K562 (cell line): ENCODE data around the gene NT5DC1. TPM values are rescaled to one million over a fixed set of nuclear protein-coding genes. Genes with fewer than 3 reads are reported as not detected.

Source experiments
- ATAC-seq: fragments of 200-7000 bp; cut with Tn5 transposase; 3 replicates; pipeline ENCODE4 v1.9.1; 2020; ENCODE audit warnings: moderate library complexity
- BruUV-seq: library from RNA; stranded (reverse); fragments of 400-500 nt; replicated peaks from 2 replicates; lab custom pipeline; 2021; lab: Mats Ljungman, UMichigan
- CTCF ChIA-PET: fragments of 300-600 bp; formaldehyde crosslinking; extraction: SDS; loops from one replicate; lab custom pipeline; 2021; ENCODE audit warnings: low intra/inter-chr PET ratio; lab: Yijun Ruan, JAX
- POLR2A ChIA-PET: fragments of 300-600, 350-650 bp; sonication (Branson Sonifier 250); formaldehyde crosslinking; extraction: SDS; loops from one replicate; lab custom pipeline; 2021; ENCODE audit warnings: antibody characterized with exemption, inconsistent platforms; lab: Yijun Ruan, JAX
- DNase-seq, 4 experiments: peaks; one replicate each; pipeline versions ENCODE4 v3.0.0 to v3.0.0-alpha.2; 2011 to 2018; ENCODE audit warnings: low spot score in 3 of 4, mixed read lengths in 3 of 4; ENCODE audit errors: extremely low read depth in 1 of 4
- FAIRE-seq: peaks from 2 replicates; lab custom pipeline; 2011; peaks lifted over from hg19 to GRCh38; lab: Jason Lieb, UNC
- H2AFZ ChIP-seq: 2 replicates; pipeline ENCODE4 v1.6.0; 2011; ENCODE audit warnings: low read depth, low read length, control low read depth, inconsistent platforms
- H3K27ac ChIP-seq: fragments of 200-600 bp; 3 replicates; pipeline ENCODE4 v1.8.0; 2011; ENCODE audit warnings: low read depth, mild to moderate bottlenecking, control low read depth, inconsistent platforms, low read length, moderate library complexity, mixed read lengths; ENCODE audit errors: extremely low read depth
- H3K27me3 ChIP-seq, 2 experiments: fragments of 300-600 bp in 1 of 2; 2 replicates in 1 of 2; 3 replicates in 1 of 2; pipeline versions ENCODE4 v1.6.0 to v1.8.0; 2011; ENCODE audit warnings: inconsistent platforms in 2 of 2, low read length in 2 of 2, mild to moderate bottlenecking in 1 of 2, mixed read lengths in 1 of 2, moderate library complexity in 1 of 2; ENCODE audit not compliant: control insufficient read depth in 2 of 2, insufficient read depth in 2 of 2
- H3K36me3 ChIP-seq: fragments of 300-600 bp; 3 replicates; pipeline ENCODE4 v1.8.0; 2011; ENCODE audit warnings: mild to moderate bottlenecking, low read length, inconsistent platforms; ENCODE audit not compliant: control insufficient read depth, insufficient read depth
- H3K4me1 ChIP-seq, 2 experiments: fragments of 200-600 bp in 1 of 2; replicated peaks in 1 of 2; 2 replicates in 1 of 2; 3 replicates in 1 of 2; pipeline versions ENCODE4 v1.5.1 to v1.8.0; 2011; ENCODE audit warnings: inconsistent platforms in 2 of 2, low read length in 2 of 2, mild to moderate bottlenecking in 1 of 2, mixed read lengths in 1 of 2, moderate library complexity in 1 of 2; ENCODE audit not compliant: control insufficient read depth in 2 of 2, insufficient read depth in 2 of 2
- H3K4me2 ChIP-seq: 2 replicates; pipeline ENCODE4 v1.6.1; 2011; ENCODE audit warnings: low read length, control low read depth, inconsistent platforms, mixed read lengths; ENCODE audit not compliant: insufficient read depth
- H3K4me3 ChIP-seq: fragments of 200-600 bp; sonication (generic), shearing (Covaris generic); 2 replicates; pipeline ENCODE4 v1.5.1; 2016; ENCODE audit warnings: control low read depth, inconsistent platforms
- H3K79me2 ChIP-seq: fragments of 200-600 bp; 3 replicates; pipeline ENCODE4 v1.8.0; 2011; ENCODE audit warnings: low read length, inconsistent platforms; ENCODE audit not compliant: control insufficient read depth, insufficient read depth
- H3K9ac ChIP-seq, 2 experiments: 2 replicates each; pipeline versions ENCODE4 v1.6.0 to v1.6.1; 2011; ENCODE audit warnings: low read depth in 2 of 2, low read length in 2 of 2, control low read depth in 1 of 2, inconsistent platforms in 1 of 2, mild to moderate bottlenecking in 1 of 2, mixed read lengths in 1 of 2; ENCODE audit not compliant: insufficient read depth in 1 of 2
- H3K9me1 ChIP-seq: one replicate; pipeline ENCODE4 v1.6.0; 2011; ENCODE audit warnings: inconsistent platforms, mild to moderate bottlenecking, low read length, moderate library complexity; ENCODE audit not compliant: control insufficient read depth, insufficient read depth
- H3K9me3 ChIP-seq: replicated peaks from 2 replicates; pipeline ENCODE4 v1.5.1; 2011; ENCODE audit warnings: low read depth, low read length, inconsistent platforms; ENCODE audit not compliant: control insufficient read depth, insufficient read depth
- H4K20me1 ChIP-seq: replicated peaks from 2 replicates; pipeline ENCODE4 v1.6.1; 2011; ENCODE audit warnings: low read length, inconsistent platforms, mixed read lengths; ENCODE audit not compliant: control insufficient read depth, insufficient read depth
- HDAC6 ChIP-seq: IDR thresholded peaks from 2 replicates; pipeline ENCODE4 v1.6.1; 2012; ENCODE audit warnings: low read depth, mild to moderate bottlenecking, control low read depth, inconsistent platforms, low read length, moderate library complexity
- MAFG ChIP-seq: fragments of 450-650 bp; conservative IDR thresholded peaks from 2 replicates; pipeline ENCODE4 v1.6.1; 2016; ENCODE audit warnings: missing genetic modification characterization, missing compliant biosample characterization
- NONO ChIP-seq, 2 experiments: fragments of 200-400 bp in 1 of 2; fragments of 450-650 bp in 1 of 2; formaldehyde crosslinking in 1 of 2; IDR thresholded peaks; 2 replicates each; pipeline ENCODE4 v1.6.1; 2017; ENCODE audit warnings: low read depth in 2 of 2, mild to moderate bottlenecking in 2 of 2, moderate library complexity in 2 of 2, low read length in 1 of 2
- SIRT6 ChIP-seq: IDR thresholded peaks from one replicate; pipeline ENCODE4 v1.6.1; 2012; ENCODE audit warnings: low read depth, mild to moderate bottlenecking, control low read depth, inconsistent platforms, low read length, moderate library complexity
- SOX6 ChIP-seq: fragments of 450-650 bp; IDR thresholded peaks from 2 replicates; pipeline ENCODE4 v1.6.1; 2014; ENCODE audit warnings: mild to moderate bottlenecking
- TRIM28 ChIP-seq: fragments of 450-650 bp; IDR thresholded peaks from 2 replicates; pipeline ENCODE4 v1.6.1; 2017
- TSC22D4 ChIP-seq: fragments of 450-650 bp; IDR thresholded peaks from 2 replicates; pipeline ENCODE4 v1.6.1; 2016; ENCODE audit warnings: missing genetic modification characterization, missing biosample characterization, control low read depth
- WGBS: fragments of 100-300 bp; shearing (Covaris generic); methylation state at CpG from one replicate; pipeline ENCODE4 v1.1.6; 2016; ENCODE audit warnings: low coverage, mixed read lengths; ENCODE audit not compliant: insufficient coverage; ENCODE audit errors: missing lambda C conversion rate; 5-methylcytosine and 5-hydroxymethylcytosine counted together
- in situ Hi-C: fragments of 300-500 bp; cut with MboI; formaldehyde crosslinking; loops from 4 replicates; pipeline ENCODE4 v1.15.0; 2018; ENCODE audit warnings: inconsistent platforms, mixed read lengths
- intact Hi-C: fragments of 100-400 bp; cut with micrococcal nuclease; formaldehyde crosslinking; loops from 2 replicates; pipeline ENCODE4 v1.14.2; 2022
- polyA plus RNA-seq, 8 experiments: library from polyadenylated mRNA; depleted of rRNA in 4 of 8; stranded (reverse) in 5 of 8; unstranded in 3 of 8; fragments of >200 nt; fragmentation: Nextera tagmentation in 2 of 8; fragmentation: Illumina TruSeq in 1 of 8; extraction: Ambion mirVana in 2 of 8; extraction: Trizol in 1 of 8; gene quantifications; 2 replicates each; pipeline versions ENCODE4 v1.2.1 to v1.2.3, GENCODE V29; 2011 to 2014; ENCODE audit warnings: inconsistent platforms in 1 of 8, missing spikeins in 1 of 8
- total RNA-seq, 7 experiments: library from RNA; depleted of rRNA in 6 of 7; stranded (reverse); fragments of >200 nt in 6 of 7; fragmentation: Illumina TruSeq in 2 of 7; extraction: Trizol in 2 of 7; gene quantifications; 2 replicates each; pipeline versions ENCODE4 v1.2.1 to v1.2.3, GENCODE V29; 2011 to 2021; ENCODE audit warnings: low replicate concordance in 1 of 7
- TF ChIP-seq, protein P1 (sequence below): fragments of 450-650 bp; IDR thresholded peaks from 2 replicates; pipeline ENCODE4 v1.6.1; 2016
- TF ChIP-seq, protein P2 (sequence below), 2 experiments: fragments of 450-650 bp in 1 of 2; sonication (generic) in 1 of 2; formaldehyde crosslinking in 1 of 2; IDR thresholded peaks in 1 of 2; conservative IDR thresholded peaks in 1 of 2; 2 replicates each; pipeline versions ENCODE4 v1.6.1 to v1.8.1; 2016 to 2023; ENCODE audit warnings: mild to moderate bottlenecking in 2 of 2, moderate library complexity in 2 of 2, inconsistent platforms in 1 of 2, missing genetic modification reagents in 1 of 2
- TF ChIP-seq, protein P3 (sequence below), 2 experiments: IDR thresholded peaks in 1 of 2; conservative IDR thresholded peaks in 1 of 2; 2 replicates each; pipeline ENCODE4 v1.6.1; 2016; ENCODE audit warnings: low read depth in 2 of 2, mild to moderate bottlenecking in 1 of 2, missing compliant biosample characterization in 1 of 2, missing genetic modification characterization in 1 of 2, moderate library complexity in 1 of 2

NT5DC1 gene
- total and polyA plus RNA-seq, 9 of the 15 experiments (the other 6 are each of a cell fraction or from before 2014, with no cell fraction given) = 4.9 to 28.5 (median 16.3) TPM

DNA sequence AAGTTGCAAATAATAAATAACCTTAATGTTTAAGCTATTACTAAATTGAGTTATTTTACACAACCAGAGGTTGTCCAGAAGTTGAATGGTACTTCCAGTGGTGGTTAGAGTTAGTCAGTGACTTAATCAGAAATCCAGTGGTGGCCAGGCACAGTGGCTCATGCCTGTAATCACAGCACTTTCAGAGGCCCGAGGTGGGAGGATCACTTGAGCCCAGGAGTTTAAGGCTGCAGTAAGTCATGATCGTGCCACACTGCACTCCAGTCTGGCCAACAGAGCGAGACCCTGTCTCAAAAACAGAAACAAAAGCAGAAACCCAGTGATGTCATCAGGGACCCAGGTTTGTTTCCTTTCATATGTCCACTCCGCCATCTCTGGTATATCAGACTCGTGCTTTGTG lies 118.2 kb downstream of the NT5DC1 start:
- intact Hi-C loops (loop anchor here (2.0 to 5.0 kb wide), 3 partner anchors 50 to 628 kb away; no protein-coding TSS in a partner anchor), in situ Hi-C loops (no loop called here)
- ChIA-PET POLR2A (interaction anchor here (1.1 kb wide), 1 partner anchor 24 kb away, joined by 3 read pairs; no protein-coding TSS in a partner anchor), CTCF (interaction anchor here (2.1 kb wide), 1 partner anchor 342 kb away, joined by 7 read pairs; no protein-coding TSS in a partner anchor)
- DNase-seq (no peak), FAIRE-seq (no peak), ATAC-seq (no peak)
- Histone ChIP-seq H3K4me2 (no peak overlapping the region), H3K9me1 (no peaks in the 10 kb centered on the region), H3K9ac (no peak overlapping the region), H3K9me3 (no peaks in the 10 kb centered on the region), H3K27me3 (no peaks in the 10 kb centered on the region), H2AFZ (no peak overlapping the region), H3K79me2 (no peaks in the 10 kb centered on the region), H3K4me1 (peaks cover 0 to 3% of the 10 kb centered on the region in 2 experiments; a peak in 2 of 5 replicates), H3K27ac (no peak overlapping the region), H3K4me3 (no peak overlapping the region), H3K36me3 (no peaks in the 10 kb centered on the region), H4K20me1 (no peaks in the 10 kb centered on the region)
- WGBS = 58% methylated on average over 5 of the region's 5 CpGs
- no TSS peak for BruUV-seq
- no peak for TF ChIP-seq HDAC6

DNA sequence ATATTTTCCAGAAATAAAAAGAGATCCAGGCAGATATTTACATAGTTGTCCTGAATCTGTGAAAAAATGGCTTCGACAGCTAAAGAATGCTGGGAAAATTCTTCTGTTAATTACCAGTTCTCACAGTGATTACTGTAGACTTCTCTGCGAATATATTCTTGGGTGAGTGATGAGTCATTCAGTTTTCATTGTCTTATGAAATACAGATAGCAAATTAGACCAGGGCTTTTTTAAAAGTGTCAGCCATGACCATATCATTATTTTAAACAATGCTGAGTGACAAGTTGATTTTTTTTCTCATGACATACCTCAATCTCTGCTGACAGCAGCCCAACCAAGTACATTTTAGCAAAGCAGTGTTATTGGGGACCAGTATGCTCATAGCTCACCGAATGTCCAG lies 120.4 kb downstream of the NT5DC1 start:
- DNase-seq (no peak), FAIRE-seq (no peak), ATAC-seq (no peak)
- CTCF ChIA-PET = interaction anchor here (0.6 kb wide), 1 partner anchor 57 kb away, joined by 3 read pairs; no protein-coding TSS in a partner anchor
- POLR2A ChIA-PET = no interaction called here
- Histone ChIP-seq H2AFZ (no peak overlapping the region), H3K9ac (no peak overlapping the region), H3K36me3 (no peaks in the 10 kb centered on the region), H3K27me3 (no peaks in the 10 kb centered on the region), H3K9me1 (no peaks in the 10 kb centered on the region), H3K27ac (no peak overlapping the region), H3K9me3 (no peaks in the 10 kb centered on the region), H3K4me2 (no peak overlapping the region), H3K79me2 (no peaks in the 10 kb centered on the region), H4K20me1 (no peaks in the 10 kb centered on the region), H3K4me3 (no peak overlapping the region), H3K4me1 (peaks cover 0 to 3% of the 10 kb centered on the region in 2 experiments; a peak in 2 of 5 replicates)
- no TSS peak for BruUV-seq
- in situ Hi-C loops = no loop called here
- WGBS = 45% methylated on average over 3 of the region's 3 CpGs
- intact Hi-C loops = no loop called here
- TF ChIP-seq, protein P1, sequence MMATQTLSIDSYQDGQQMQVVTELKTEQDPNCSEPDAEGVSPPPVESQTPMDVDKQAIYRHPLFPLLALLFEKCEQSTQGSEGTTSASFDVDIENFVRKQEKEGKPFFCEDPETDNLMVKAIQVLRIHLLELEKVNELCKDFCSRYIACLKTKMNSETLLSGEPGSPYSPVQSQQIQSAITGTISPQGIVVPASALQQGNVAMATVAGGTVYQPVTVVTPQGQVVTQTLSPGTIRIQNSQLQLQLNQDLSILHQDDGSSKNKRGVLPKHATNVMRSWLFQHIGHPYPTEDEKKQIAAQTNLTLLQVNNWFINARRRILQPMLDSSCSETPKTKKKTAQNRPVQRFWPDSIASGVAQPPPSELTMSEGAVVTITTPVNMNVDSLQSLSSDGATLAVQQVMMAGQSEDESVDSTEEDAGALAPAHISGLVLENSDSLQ = peak; percentile 55
- TF ChIP-seq SOX6 = peak; percentile 58
- no peak for TF ChIP-seq TRIM28
- TF ChIP-seq, protein P2, sequence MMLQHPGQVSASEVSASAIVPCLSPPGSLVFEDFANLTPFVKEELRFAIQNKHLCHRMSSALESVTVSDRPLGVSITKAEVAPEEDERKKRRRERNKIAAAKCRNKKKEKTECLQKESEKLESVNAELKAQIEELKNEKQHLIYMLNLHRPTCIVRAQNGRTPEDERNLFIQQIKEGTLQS (IDR thresholded peaks at IDR 0.05) = peak; percentile 81
- TF ChIP-seq, protein P2 (CRISPR knock-in tag; conservative IDR thresholded peaks at IDR 0.05) = no peak
- no peak for TF ChIP-seq NONO (IDR thresholded peaks at IDR 0.05; ENCODE audit: low read depth in 2 of 2, low read length in 1 of 2)
- no peak for TF ChIP-seq TSC22D4 (tag)
- TF ChIP-seq SIRT6 = no peak
- TF ChIP-seq, protein P3, sequence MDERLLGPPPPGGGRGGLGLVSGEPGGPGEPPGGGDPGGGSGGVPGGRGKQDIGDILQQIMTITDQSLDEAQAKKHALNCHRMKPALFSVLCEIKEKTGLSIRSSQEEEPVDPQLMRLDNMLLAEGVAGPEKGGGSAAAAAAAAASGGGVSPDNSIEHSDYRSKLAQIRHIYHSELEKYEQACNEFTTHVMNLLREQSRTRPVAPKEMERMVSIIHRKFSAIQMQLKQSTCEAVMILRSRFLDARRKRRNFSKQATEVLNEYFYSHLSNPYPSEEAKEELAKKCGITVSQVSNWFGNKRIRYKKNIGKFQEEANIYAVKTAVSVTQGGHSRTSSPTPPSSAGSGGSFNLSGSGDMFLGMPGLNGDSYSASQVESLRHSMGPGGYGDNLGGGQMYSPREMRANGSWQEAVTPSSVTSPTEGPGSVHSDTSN (CRISPR knock-in tag; IDR thresholded peaks at IDR 0.05; ENCODE audit: low read depth) = no peak
- TF ChIP-seq, protein P3 (tag; conservative IDR thresholded peaks at IDR 0.05; ENCODE audit: low read depth) = peak; percentile 59
- peak; percentile 37; the same call in 1 of the 2 replicates for TF ChIP-seq MAFG (tag)
